Amygdala (tissue), 56 donors: ENCODE results near the gene ITGB1.

ENCODE experiments used
- DNase-seq, 56 donors: peaks; one replicate each; lab custom pipeline; 2025; lab: John Stamatoyannopoulos, UW

Gene ITGB1

DNA sequence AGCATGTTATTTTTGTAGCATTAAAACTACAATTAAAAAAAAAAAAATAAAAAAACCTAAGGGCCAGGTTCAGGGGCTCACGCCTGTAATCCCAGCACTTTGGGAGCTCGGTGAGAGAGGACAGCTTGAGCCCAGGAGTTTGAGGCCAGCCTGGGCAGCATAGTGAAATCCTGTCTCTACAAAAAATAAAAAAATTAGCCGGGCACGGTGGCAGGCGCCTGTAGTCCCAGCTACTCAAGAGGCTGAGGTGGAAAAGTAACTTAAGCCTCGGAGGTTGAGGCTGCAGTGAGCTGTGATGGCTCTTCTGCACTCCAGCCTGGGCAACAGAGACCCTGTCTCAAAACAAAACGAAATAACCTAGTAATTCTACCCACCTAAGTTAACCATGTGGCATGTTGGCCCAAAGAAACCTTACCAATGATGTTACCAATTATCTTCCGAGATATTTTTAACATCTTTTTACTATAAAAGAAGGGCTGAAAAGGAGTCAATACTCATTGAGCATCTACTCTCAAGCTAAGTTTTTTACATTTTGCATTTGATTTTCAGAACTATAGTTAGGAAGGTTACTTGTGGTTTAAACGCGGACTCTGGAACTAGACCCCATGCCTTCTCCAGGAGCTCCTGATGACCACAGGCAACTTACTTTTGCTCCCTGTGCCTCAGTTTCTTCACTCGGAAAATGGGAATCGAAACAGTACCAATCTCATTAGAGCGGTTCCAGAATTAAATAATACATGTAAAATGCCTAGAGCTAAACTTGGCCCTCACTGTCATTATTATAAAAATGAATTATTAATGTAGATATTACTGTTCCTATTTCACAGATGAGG is 1.4 kb downstream of the ITGB1 start:
- DNase-seq = no peak

GRCh38 chr10:32955790-32956189 is 2.2 kb downstream of the ITGB1 start:
- no peak for DNase-seq

DNA sequence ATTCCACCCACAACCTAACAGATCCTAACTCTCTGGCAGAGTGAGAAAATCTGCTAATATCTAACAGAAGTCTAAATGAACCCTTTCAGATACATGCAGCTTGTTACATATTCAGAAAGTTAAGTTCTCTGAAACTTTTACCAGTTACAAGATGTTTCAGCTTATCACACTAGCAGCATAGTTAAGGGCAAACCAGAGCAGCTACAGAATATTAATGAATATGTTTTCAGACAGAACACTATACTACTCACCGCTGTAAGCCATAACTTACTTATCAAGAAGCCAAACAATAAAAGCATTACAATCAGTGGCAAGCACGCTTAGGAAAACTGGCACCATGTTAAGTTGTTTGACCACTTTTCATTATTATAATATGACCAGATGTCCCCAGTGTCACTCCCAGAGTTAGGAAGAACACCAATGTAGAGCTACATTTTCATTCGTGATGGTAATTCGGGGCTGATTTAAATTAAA is 2.7 kb downstream of the ITGB1 start:
- DNase-seq = no peak

- no peak for DNase-seq
These were observed 3.3 kb downstream of the ITGB1 start for GRCh38 chr10:32954545-32955298.

- no peak for DNase-seq
These were observed 4.0 kb downstream of the ITGB1 start for GRCh38 chr10:32954080-32954479.

- no peak for DNase-seq
These were observed 4.6 kb downstream of the ITGB1 start for GRCh38 chr10:32953277-32953927.

- DNase-seq = no peak
These were observed 5.3 kb downstream of the ITGB1 start for GRCh38 chr10:32952541-32953276.

- no peak for DNase-seq
These were observed 5.9 kb downstream of the ITGB1 start for GRCh38 chr10:32952094-32952493.

DNA sequence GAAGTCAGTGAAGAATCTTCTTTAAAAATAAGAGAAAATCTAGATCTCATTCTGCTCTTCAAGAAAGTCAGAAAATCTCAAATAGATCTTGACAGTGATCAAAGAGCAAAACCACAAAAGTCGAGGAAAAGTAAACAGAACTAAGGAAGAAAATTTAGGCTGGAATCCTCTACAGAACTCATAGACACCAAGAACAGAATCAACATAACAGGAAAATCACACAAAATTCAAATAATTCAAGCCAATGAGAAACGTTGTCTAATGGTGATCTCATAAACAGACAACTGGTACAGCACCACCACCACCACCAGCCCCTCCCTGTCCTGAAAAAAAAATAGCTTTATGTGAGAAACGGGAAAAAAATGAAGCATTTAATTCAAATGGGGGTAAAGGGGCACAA is 6.9 kb downstream of the ITGB1 start:
- DNase-seq = no peak

DNA sequence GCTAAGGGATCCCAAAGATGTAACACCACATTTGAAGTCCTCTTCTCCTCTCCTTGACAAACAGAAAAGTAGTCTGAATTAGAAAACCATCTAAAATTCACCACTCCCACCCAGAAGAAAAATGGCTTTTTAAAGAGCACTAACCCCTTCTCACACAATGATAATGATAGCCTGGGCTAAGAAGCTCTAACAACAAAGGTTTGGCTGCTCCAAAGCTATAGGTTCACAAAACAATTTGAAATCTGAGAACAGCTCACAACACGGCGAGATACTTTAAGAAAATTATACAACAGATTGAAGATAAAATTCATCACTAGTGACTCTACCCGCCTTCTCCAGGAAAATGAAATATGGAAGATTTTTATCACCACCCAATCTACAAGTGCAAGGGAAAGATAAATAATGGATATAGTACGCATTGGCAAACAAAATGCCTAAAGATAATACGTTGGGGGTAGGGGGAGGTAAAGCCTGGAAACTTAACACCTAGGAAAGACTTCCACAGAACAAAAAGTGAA is 7.4 kb downstream of the ITGB1 start:
- no peak for DNase-seq

DNA sequence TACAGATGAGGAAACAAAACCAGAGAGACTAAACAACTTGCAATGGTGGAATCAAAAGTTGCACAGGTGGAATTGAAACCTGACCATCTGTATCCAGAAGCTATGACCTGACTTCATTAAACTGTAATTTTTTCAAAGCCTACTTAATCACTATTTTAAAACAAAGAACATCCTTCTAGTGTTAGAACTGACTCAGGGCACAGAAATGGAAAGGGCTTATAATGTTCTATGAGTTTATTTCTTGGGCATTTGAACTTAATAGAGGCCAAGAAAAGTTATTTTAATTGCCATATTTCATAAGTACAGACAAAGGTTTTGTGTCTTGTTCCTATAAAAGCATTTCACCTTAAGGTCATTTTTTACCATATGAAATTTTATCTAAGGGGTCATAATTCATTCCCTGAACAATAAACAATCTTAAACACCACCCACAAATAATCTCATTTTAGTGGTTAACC is 8.8 kb downstream of the ITGB1 start:
- no peak for DNase-seq

- DNase-seq = no peak
These were observed 9.6 kb downstream of the ITGB1 start for GRCh38 chr10:32948451-32948850.

- no peak for DNase-seq
These were observed 10.4 kb downstream of the ITGB1 start for GRCh38 chr10:32947586-32947985.

GRCh38 chr10:32946108-32946507 is 11.9 kb downstream of the ITGB1 start:
- DNase-seq = no peak

GRCh38 chr10:32943854-32944661 is 14.0 kb downstream of the ITGB1 start:
- DNase-seq = peak in 1 of 56 donors; percentile 0

DNA sequence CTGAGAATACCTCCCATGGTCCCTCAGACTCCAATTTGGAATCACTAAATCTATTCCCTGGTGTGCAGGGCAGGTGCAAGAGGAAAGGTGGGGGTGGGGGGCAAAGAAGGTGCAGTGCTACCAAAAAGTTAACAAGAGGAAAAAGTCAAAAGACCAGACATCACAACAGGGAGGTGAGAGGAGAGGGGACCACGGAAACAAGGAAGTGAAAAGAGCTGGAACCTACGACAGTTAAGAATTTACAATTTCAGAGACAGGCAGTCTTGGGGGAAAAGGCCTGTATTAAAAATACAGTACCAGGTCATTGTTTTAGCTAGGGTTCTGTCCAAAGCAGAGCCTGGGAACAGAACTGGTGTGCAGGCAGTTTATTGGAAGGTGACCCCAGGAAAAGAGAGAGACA is 14.6 kb downstream of the ITGB1 start:
- DNase-seq = no peak

GRCh38 chr10:32942081-32942480 is 15.9 kb downstream of the ITGB1 start:
- DNase-seq = no peak

- DNase-seq = no peak
These were observed 16.7 kb downstream of the ITGB1 start for GRCh38 chr10:32941357-32941756.
